T-helper 1 cell treated with Interleukin-12 subunit alpha and Interleukin-12 subunit beta and Interleukin-4 antibody, amounts not matched to agents 30 ng/mL and 1 ng/mL, for 36 hours (primary cell): ENCODE data around the gene LYL1. TPM values are rescaled to one million over a fixed set of nuclear protein-coding genes. Genes with fewer than 3 reads are reported as not detected.

Experiments used
- intact Hi-C: fragments of 100-400 bp; cut with micrococcal nuclease; formaldehyde crosslinking; loops from one replicate; pipeline ENCODE4 v1.15.1; 2024
- total RNA-seq: library from RNA; stranded (reverse); gene quantifications from 2 replicates; pipeline ENCODE4 v1.2.3, GENCODE V29; 2022

The LYL1 gene
- total RNA-seq, 1 donor from 2014 or later: 4.2 TPM

- intact Hi-C loops: no loop called here
Measured at GRCh38 chr19:13078897-13079541, 23.6 kb downstream of the LYL1 start.

GRCh38 chr19:13078381-13078780, 24.3 kb downstream of the LYL1 start:
- intact Hi-C loops: no loop called here

GRCh38 chr19:13077240-13077639, 25.4 kb downstream of the LYL1 start:
- intact Hi-C loops: no loop called here

GRCh38 chr19:13076787-13077186, 25.9 kb downstream of the LYL1 start:
- intact Hi-C loops: no loop called here

- intact Hi-C loops: no loop called here
Measured at GRCh38 chr19:13076320-13076719, 26.3 kb downstream of the LYL1 start.

GRCh38 chr19:13074378-13074777, 28.3 kb downstream of the LYL1 start:
- intact Hi-C loops: no loop called here

- intact Hi-C loops: no loop called here
Measured at GRCh38 chr19:13073263-13073662, 29.4 kb downstream of the LYL1 start.

- intact Hi-C loops: no loop called here
Measured at GRCh38 chr19:13072188-13072908, 30.3 kb downstream of the LYL1 start.

- intact Hi-C loops: no loop called here
Measured at GRCh38 chr19:13071444-13072187, 31.0 kb downstream of the LYL1 start.

GRCh38 chr19:13070425-13071140, 32.1 kb downstream of the LYL1 start:
- intact Hi-C loops: no loop called here

- intact Hi-C loops: no loop called here
Measured at GRCh38 chr19:13069415-13070359, 33.0 kb downstream of the LYL1 start.

GRCh38 chr19:13068085-13068846, 34.4 kb downstream of the LYL1 start:
- intact Hi-C loops: no loop called here

- intact Hi-C loops: no loop called here
Measured at GRCh38 chr19:13066933-13067807, 35.5 kb downstream of the LYL1 start.

- intact Hi-C loops: no loop called here
Measured at GRCh38 chr19:13066226-13066625, 36.4 kb downstream of the LYL1 start.

GRCh38 chr19:13064092-13064489, 38.6 kb downstream of the LYL1 start:
- intact Hi-C loops: no loop called here

- intact Hi-C loops: no loop called here
Measured at GRCh38 chr19:13063461-13064091, 39.1 kb downstream of the LYL1 start.

- intact Hi-C loops: no loop called here
Measured at GRCh38 chr19:13062317-13062716, 40.3 kb downstream of the LYL1 start.
